ENCODE results near the gene ZBTB7B. TPM values are rescaled to one million over a fixed set of nuclear protein-coding genes. Genes with fewer than 3 reads are reported as not detected.
A peak's percentile ranks its signal among the peaks of the same experiment; 100 is the strongest.

ZBTB7B gene
- 105 TPM for total RNA-seq (2013)
- polyA plus RNA-seq (100 to 1,000 TPM in 1 of 3 donors, 1 to 10 TPM in 2; 6.3 to 149 (median 9.6) TPM), polyA minus RNA-seq (115 and 173 TPM in 2 replicates), total RNA-seq (7.6 to 117 (median 89.7) reads per million in 11 experiments)

DNA sequence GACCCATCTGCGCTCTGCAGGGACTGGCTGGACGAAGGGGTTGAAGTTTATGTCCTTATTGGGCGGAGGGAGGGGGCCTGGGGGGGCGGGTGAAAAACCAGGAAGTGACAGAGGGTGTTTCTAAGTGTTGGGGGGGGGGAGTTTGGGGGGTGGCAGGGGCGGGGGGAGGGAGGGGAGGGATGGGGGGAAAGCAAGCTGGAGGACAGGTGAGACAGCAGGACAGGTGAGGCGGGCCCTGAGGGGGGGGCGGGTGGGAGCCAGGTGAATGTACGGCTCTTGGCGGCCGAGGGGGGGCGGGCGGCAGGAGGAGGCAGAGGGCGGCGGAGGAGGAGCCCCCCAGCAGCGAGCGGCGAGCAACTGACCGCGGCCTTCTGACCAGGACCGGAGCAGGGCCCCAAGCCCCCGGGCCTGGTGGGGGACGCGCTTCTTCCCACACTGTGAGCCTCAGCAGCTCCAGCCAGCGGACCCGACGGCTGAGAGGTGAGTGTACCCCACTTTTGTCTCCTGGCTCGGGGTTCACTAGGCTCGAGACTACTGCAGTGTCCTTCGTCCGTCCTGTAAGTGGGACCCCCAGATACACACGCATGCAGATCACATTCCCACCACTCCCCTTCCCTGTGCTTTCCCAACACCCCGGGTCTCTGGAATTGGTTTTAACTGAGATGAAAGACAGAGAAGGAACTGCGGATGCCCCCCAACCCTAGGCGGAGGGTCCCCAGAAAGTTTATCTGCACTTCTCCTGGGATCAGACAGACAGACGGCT is at the start of gene ZBTB7B:
Gene ZBTB7B, plus strand, starts transcription at position 339 of the 763 bp plus-strand sequence. CDS start 11,859 bp downstream, outside the sequence.
- intact Hi-C loops (cut with micrococcal nuclease) = loop anchor here (2.0 to 5.0 kb wide), 4 partner anchors 14 to 60 kb away; partner anchors contain the start of genes PYGO2 (in 2 of the 2), ADAM15 (in 1 of the 2) and EFNA4 (in 1 of the 2)
- Mint-ChIP-seq H3K9me3 (no peaks in the 10 kb centered on the region), H3K4me3 (peak within 1 kb of the TSS; percentile 96 to 99), H3K36me3 (peaks cover 3 to 7% of the 10 kb centered on the region in 2 donors), H3K27me3 (ENCODE audit: low read depth in 3 of 3) (peaks cover 0 to 4% (median 0%) of the 10 kb centered on the region in 3 donors), H3K4me1 (peaks cover 56% of the 10 kb centered on the region), H3K27ac (peak within 1 kb of the TSS; percentile 92 to 100 (median 98))
- no peaks in the 10 kb centered on the region for H3K27me3 ChIP-seq (ENCODE audit: control insufficient read depth in 2 of 2, insufficient read depth in 2 of 2, low read length in 2 of 2)
- H4K20me1 ChIP-seq (ENCODE audit: insufficient read depth, low read length) = peaks cover 19% of the 10 kb centered on the region
- peak within 1 kb of the TSS; percentile 100 for H3K4me2 ChIP-seq (replicated peaks; ENCODE audit: extremely low read depth, low read length, poor library complexity, severe bottlenecking)
- peaks cover 78% of the 10 kb centered on the region for H3K79me2 ChIP-seq (ENCODE audit: insufficient read depth, low read length)
- H3K9ac ChIP-seq (ENCODE audit: insufficient read depth, low read length, poor library complexity, severe bottlenecking) = peak within 1 kb of the TSS; percentile 85
- TF ChIP-seq, protein P1, sequence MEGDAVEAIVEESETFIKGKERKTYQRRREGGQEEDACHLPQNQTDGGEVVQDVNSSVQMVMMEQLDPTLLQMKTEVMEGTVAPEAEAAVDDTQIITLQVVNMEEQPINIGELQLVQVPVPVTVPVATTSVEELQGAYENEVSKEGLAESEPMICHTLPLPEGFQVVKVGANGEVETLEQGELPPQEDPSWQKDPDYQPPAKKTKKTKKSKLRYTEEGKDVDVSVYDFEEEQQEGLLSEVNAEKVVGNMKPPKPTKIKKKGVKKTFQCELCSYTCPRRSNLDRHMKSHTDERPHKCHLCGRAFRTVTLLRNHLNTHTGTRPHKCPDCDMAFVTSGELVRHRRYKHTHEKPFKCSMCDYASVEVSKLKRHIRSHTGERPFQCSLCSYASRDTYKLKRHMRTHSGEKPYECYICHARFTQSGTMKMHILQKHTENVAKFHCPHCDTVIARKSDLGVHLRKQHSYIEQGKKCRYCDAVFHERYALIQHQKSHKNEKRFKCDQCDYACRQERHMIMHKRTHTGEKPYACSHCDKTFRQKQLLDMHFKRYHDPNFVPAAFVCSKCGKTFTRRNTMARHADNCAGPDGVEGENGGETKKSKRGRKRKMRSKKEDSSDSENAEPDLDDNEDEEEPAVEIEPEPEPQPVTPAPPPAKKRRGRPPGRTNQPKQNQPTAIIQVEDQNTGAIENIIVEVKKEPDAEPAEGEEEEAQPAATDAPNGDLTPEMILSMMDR (IDR thresholded peaks at IDR 0.05) = no peak
- H3K9me3 ChIP-seq (replicated peaks in 1 of 2; ENCODE audit: control insufficient read depth in 1 of 2, insufficient read depth in 1 of 2, low read length in 2 of 2) = no peaks in the 10 kb centered on the region
- 0% methylated on average over 17 of the region's 35 CpGs for WGBS (ENCODE audit: insufficient coverage)
- peak within 1 kb of the TSS; percentile 84 to 100 (median 99) for H3K4me3 ChIP-seq (replicated peaks in 1 of 3; ENCODE audit: low read depth in 2 of 3, low read length in 3 of 3)
- peak within 1 kb of the TSS; percentile 75 for H2AFZ ChIP-seq (ENCODE audit: insufficient read depth, low read depth, low read length, poor library complexity, severe bottlenecking)
- peak within 1 kb of the TSS; percentile 95 to 99 for H3K27ac ChIP-seq (ENCODE audit: low read depth in 1 of 2, low read length in 2 of 2)
- DNase-seq = no peak
- H3K4me1 ChIP-seq (ENCODE audit: control insufficient read depth in 1 of 2, insufficient read depth in 2 of 2, low read length in 2 of 2) = peaks cover 66 to 72% of the 10 kb centered on the region in 2 donors
- H3K36me3 ChIP-seq (replicated peaks in 1 of 2; ENCODE audit: control insufficient read depth in 1 of 2, insufficient read depth in 2 of 2, low read length in 2 of 2) = no peaks in the 10 kb centered on the region

DNA sequence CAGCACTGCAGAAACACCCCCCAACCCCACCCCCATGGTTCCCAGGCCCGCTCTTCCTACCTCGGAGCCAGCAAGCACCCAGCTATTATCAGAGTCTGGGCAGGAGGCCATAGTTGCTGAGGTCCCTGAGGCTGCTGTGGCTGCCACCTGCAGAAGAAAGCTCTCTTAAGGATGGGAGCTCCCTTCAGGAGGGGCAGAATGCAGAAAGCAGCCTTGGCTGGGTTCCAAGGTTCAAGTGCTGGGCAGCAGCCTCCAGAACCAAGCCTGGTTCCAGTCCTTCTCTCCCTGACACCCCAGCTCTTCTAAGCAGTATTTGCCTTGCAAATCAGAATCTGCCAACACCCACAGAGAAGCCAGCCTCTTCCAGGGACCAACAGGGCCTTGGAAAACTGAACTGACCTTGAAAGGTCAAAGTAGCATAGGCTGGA is 49.0 kb upstream of the ZBTB7B start:
- Mint-ChIP-seq H3K9me3 (no peaks in the 10 kb centered on the region), H3K4me3 (no peak overlapping the region), H3K27me3 (ENCODE audit: low read depth in 3 of 3) (peaks cover 0 to 5% (median 1%) of the 10 kb centered on the region in 3 donors), H3K27ac (peak overlapping the region in 1 of 7 donors; percentile 21), H3K4me1 (peaks cover 52% of the 10 kb centered on the region), H3K36me3 (peaks cover 26 to 33% of the 10 kb centered on the region in 2 donors)
- Histone ChIP-seq H4K20me1 (ENCODE audit: insufficient read depth, low read length) (peaks cover 36% of the 10 kb centered on the region), H3K27ac (ENCODE audit: low read depth in 1 of 2, low read length in 2 of 2) (no peak overlapping the region), H3K27me3 (ENCODE audit: control insufficient read depth in 2 of 2, insufficient read depth in 2 of 2, low read length in 2 of 2) (no peaks in the 10 kb centered on the region), H3K4me2 (replicated peaks; ENCODE audit: extremely low read depth, low read length, poor library complexity, severe bottlenecking) (no peak overlapping the region), H3K4me1 (ENCODE audit: control insufficient read depth in 1 of 2, insufficient read depth in 2 of 2, low read length in 2 of 2) (peaks cover 29 to 45% of the 10 kb centered on the region in 2 donors), H3K79me2 (ENCODE audit: insufficient read depth, low read length) (peaks cover 33% of the 10 kb centered on the region), H3K9ac (ENCODE audit: insufficient read depth, low read length, poor library complexity, severe bottlenecking) (no peak overlapping the region), H3K4me3 (replicated peaks in 1 of 3; ENCODE audit: low read depth in 2 of 3, low read length in 3 of 3) (no peak overlapping the region), H2AFZ (ENCODE audit: insufficient read depth, low read depth, low read length, poor library complexity, severe bottlenecking) (no peak overlapping the region), H3K9me3 (replicated peaks in 1 of 2; ENCODE audit: control insufficient read depth in 1 of 2, insufficient read depth in 1 of 2, low read length in 2 of 2) (no peaks in the 10 kb centered on the region), H3K36me3 (replicated peaks in 1 of 2; ENCODE audit: control insufficient read depth in 1 of 2, insufficient read depth in 2 of 2, low read length in 2 of 2) (peaks cover 17 to 31% of the 10 kb centered on the region in 2 donors)
- no peak for DNase-seq
- 90% methylated on average over 2 of the region's 2 CpGs for WGBS (ENCODE audit: insufficient coverage)
- intact Hi-C loops (cut with micrococcal nuclease) = no loop called here
- TF ChIP-seq, protein P1 (IDR thresholded peaks at IDR 0.05) = no peak
